GM19025 (cell line): Measurements from ENCODE around the gene IRF2BP2.

Experiments used
- ATAC-seq: cut with Tn5 transposase; IDR thresholded peaks from one replicate; pipeline ENCODE4 v1.9.1; 2021; ENCODE audit warnings: mild to moderate bottlenecking, low read depth, moderate library complexity; ENCODE audit not compliant: unreplicated experiment

Gene IRF2BP2

GRCh38 chr1:234585330-234586055 lies 24.5 kb downstream of the IRF2BP2 start:
- ATAC-seq: no peak

- no peak for ATAC-seq
Measured at GRCh38 chr1:234584926-234585325, 25.1 kb downstream of the IRF2BP2 start.

- no peak for ATAC-seq
Measured at GRCh38 chr1:234584420-234584805, 25.6 kb downstream of the IRF2BP2 start.

- no peak for ATAC-seq
Measured at GRCh38 chr1:234583755-234584419, 26.1 kb downstream of the IRF2BP2 start.

GRCh38 chr1:234582681-234583301 lies 27.2 kb downstream of the IRF2BP2 start:
- ATAC-seq: no peak

GRCh38 chr1:234582186-234582585 lies 27.8 kb downstream of the IRF2BP2 start:
- no peak for ATAC-seq

GRCh38 chr1:234581063-234581714 lies 28.8 kb downstream of the IRF2BP2 start:
- ATAC-seq: no peak

- ATAC-seq: no peak
Measured at GRCh38 chr1:234579967-234580366, 30.0 kb downstream of the IRF2BP2 start.

- no peak for ATAC-seq
Measured at GRCh38 chr1:234578735-234579134, 31.2 kb downstream of the IRF2BP2 start.

- ATAC-seq: no peak
Measured at GRCh38 chr1:234578087-234578486, 31.9 kb downstream of the IRF2BP2 start.

GRCh38 chr1:234573711-234574299 lies 36.2 kb downstream of the IRF2BP2 start:
- no peak for ATAC-seq

- no peak for ATAC-seq
Measured at GRCh38 chr1:234572966-234573365, 37.0 kb downstream of the IRF2BP2 start.

- ATAC-seq: no peak
Measured at GRCh38 chr1:234571702-234572101, 38.3 kb downstream of the IRF2BP2 start.

GRCh38 chr1:234570329-234571120 lies 39.5 kb downstream of the IRF2BP2 start:
- no peak for ATAC-seq

- no peak for ATAC-seq
Measured at GRCh38 chr1:234568345-234568744, 41.6 kb downstream of the IRF2BP2 start.

GRCh38 chr1:234565132-234565531 lies 44.8 kb downstream of the IRF2BP2 start:
- ATAC-seq: no peak

- no peak for ATAC-seq
Measured at GRCh38 chr1:234564035-234565029, 45.6 kb downstream of the IRF2BP2 start.

- ATAC-seq: no peak
Measured at GRCh38 chr1:234562334-234562733, 47.6 kb downstream of the IRF2BP2 start.

GRCh38 chr1:234561319-234561718 lies 48.7 kb downstream of the IRF2BP2 start:
- no peak for ATAC-seq
